Upper lobe of left lung (tissue), 6 donors: Measurements from ENCODE around the gene SWAP70. TPM values are rescaled to one million over a fixed set of nuclear protein-coding genes. Genes with fewer than 3 reads are reported as not detected.

Experiments used
- ATAC-seq, 2 donors: fragments of 200-7000 bp; cut with Tn5 transposase; one replicate each; pipeline ENCODE4 v1.9.1; 2022; ENCODE audit warnings: mild to moderate bottlenecking in 2 of 2, moderate library complexity in 2 of 2; ENCODE audit not compliant: low FRiP score in 2 of 2
- DNase-seq, 2 donors: peaks; one replicate each; pipeline ENCODE4 v3.0.0-alpha.2; 2019 to 2020
- H3K27ac ChIP-seq, 4 donors: fragments of 200-600 bp; sonication (generic); one replicate each; pipeline ENCODE4 v1.5.1; 2016 to 2019
- H3K27me3 ChIP-seq, 4 donors: fragments of 200-600 bp; sonication (generic); one replicate each; pipeline ENCODE4 v1.5.1; 2017 to 2019
- H3K36me3 ChIP-seq, 4 donors: fragments of 200-600 bp; sonication (generic); one replicate each; pipeline ENCODE4 v1.5.1; 2016 to 2019
- H3K4me1 ChIP-seq, 4 donors: fragments of 200-600 bp; sonication (generic); one replicate each; pipeline ENCODE4 v1.5.1; 2018 to 2019
- H3K4me3 ChIP-seq, 4 donors: fragments of 200-600 bp; sonication (generic); one replicate each; pipeline ENCODE4 v1.5.1; 2017 to 2019; ENCODE audit warnings: mild to moderate bottlenecking in 2 of 4, moderate library complexity in 1 of 4
- H3K9me3 ChIP-seq, 4 donors: fragments of 200-600 bp; sonication (generic); one replicate each; pipeline ENCODE4 v1.5.1; 2018 to 2019
- CTCF ChIP-seq, 6 experiments: fragments of 450-650 bp in 4 of 6; fragments of 200-600 bp in 2 of 6; sonication (generic) in 2 of 6; IDR thresholded peaks; one replicate each; pipeline ENCODE4 v1.5.1; 2016 to 2019; ENCODE audit warnings: antibody characterized with exemption in 6 of 6
- EP300 ChIP-seq, 4 donors: sonication (generic); formaldehyde crosslinking; IDR thresholded peaks; one replicate each; pipeline ENCODE4 v1.5.1; 2017; ENCODE audit warnings: antibody characterized with exemption in 4 of 4, control low read depth in 2 of 4
- POLR2A ChIP-seq, 4 donors: fragments of 450-650 bp; IDR thresholded peaks; one replicate each; pipeline ENCODE4 v1.5.1; 2016 to 2017; ENCODE audit warnings: antibody characterized with exemption in 4 of 4, mild to moderate bottlenecking in 2 of 4
- POLR2AphosphoS5 ChIP-seq, 2 donors: sonication (generic); formaldehyde crosslinking; IDR thresholded peaks; one replicate each; pipeline ENCODE4 v1.5.1; 2017; ENCODE audit warnings: antibody characterized with exemption in 2 of 2
- WGBS, 2 donors: methylation state at CpG; one replicate each; pipeline ENCODE4 v1.1.5; 2017 to 2018; 5-methylcytosine and 5-hydroxymethylcytosine counted together
- total RNA-seq, 6 donors: library from RNA; depleted of rRNA in 4 of 6; stranded (reverse); fragments of >200 nt in 4 of 6; gene quantifications; one replicate each; pipeline versions ENCODE4 v1.1.0 to v1.2.1, GENCODE V29; 2016 to 2021
- donor health status: DM: no; HTN: no; CAD: no; lungs with moderate emphysema.
- donor health status: DM: no; HTN: yes; CAD: no; lungs with severe emphysema.

The SWAP70 gene
- total RNA-seq, 6 donors from 2014 or later, result 31.4 to 80.4 (median 50.2) TPM

- ATAC-seq (no peak), DNase-seq (no peak)
- Histone ChIP-seq H3K36me3 (peaks cover 0 to 63% (median 26%) of the 10 kb centered on the region in 4 donors), H3K27me3 (no peaks in the 10 kb centered on the region), H3K27ac (peak overlapping the region in 2 of 4 donors; percentile 22 to 44), H3K4me1 (peaks cover 11 to 23% (median 19%) of the 10 kb centered on the region in 4 donors), H3K9me3 (no peaks in the 10 kb centered on the region), H3K4me3 (no peak overlapping the region)
- 65 to 87% methylated on average over 5 to 7 of the region's 7 CpGs for WGBS, 2 donors
- TF ChIP-seq EP300 (IDR thresholded peaks at IDR 0.05) (no peak), CTCF (IDR thresholded peaks at IDR 0.05) (no peak)
Observed at GRCh38 chr11:9745411-9746211, 81.7 kb downstream of the SWAP70 start.

GRCh38 chr11:9747229-9747628, 83.4 kb downstream of the SWAP70 start:
- no peak for TF ChIP-seq POLR2AphosphoS5 (IDR thresholded peaks at IDR 0.05)
- TF ChIP-seq EP300 (IDR thresholded peaks at IDR 0.05), result no peak
- no peak for TF ChIP-seq POLR2A (IDR thresholded peaks at IDR 0.05)
- no peak for TF ChIP-seq CTCF (IDR thresholded peaks at IDR 0.05)
- Histone ChIP-seq H3K36me3 (peaks cover 0 to 62% (median 19%) of the 10 kb centered on the region in 4 donors), H3K4me3 (no peak overlapping the region), H3K27me3 (no peaks in the 10 kb centered on the region), H3K4me1 (peaks cover 11 to 23% (median 19%) of the 10 kb centered on the region in 4 donors), H3K27ac (peak overlapping the region; percentile 42 to 77 (median 50)), H3K9me3 (no peaks in the 10 kb centered on the region)
- no peak for DNase-seq
- no peak for ATAC-seq
- WGBS, 2 donors, result 81 to 100% methylated on average over 1 of the region's 1 CpG

- Histone ChIP-seq H3K27me3 (no peaks in the 10 kb centered on the region), H3K4me3 (no peak overlapping the region), H3K9me3 (no peaks in the 10 kb centered on the region), H3K27ac (peak overlapping the region; percentile 42 to 77 (median 54)), H3K36me3 (peaks cover 0 to 60% (median 20%) of the 10 kb centered on the region in 4 donors), H3K4me1 (peaks cover 11 to 23% (median 19%) of the 10 kb centered on the region in 4 donors)
- WGBS, 2 donors, result 54 to 60% methylated on average over 5 of the region's 5 CpGs
- DNase-seq, result peak in 1 of 2 donors; percentile 79
- peak; percentile 57 to 78 for ATAC-seq
- TF ChIP-seq EP300 (IDR thresholded peaks at IDR 0.05), result no peak
- no peak for TF ChIP-seq POLR2A (IDR thresholded peaks at IDR 0.05)
- no peak for TF ChIP-seq POLR2AphosphoS5 (IDR thresholded peaks at IDR 0.05)
- no peak for TF ChIP-seq CTCF (IDR thresholded peaks at IDR 0.05)
Observed at GRCh38 chr11:9747828-9748227, 84.0 kb downstream of the SWAP70 start.

- Histone ChIP-seq H3K4me3 (no peak overlapping the region), H3K27me3 (no peaks in the 10 kb centered on the region), H3K9me3 (no peaks in the 10 kb centered on the region), H3K4me1 (peaks cover 11 to 23% (median 19%) of the 10 kb centered on the region in 4 donors), H3K27ac (peak overlapping the region; percentile 42 to 77 (median 54)), H3K36me3 (peaks cover 0 to 60% (median 20%) of the 10 kb centered on the region in 4 donors)
- ATAC-seq (peak; percentile 92 to 93), DNase-seq (peak in 1 of 2 donors; percentile 73)
- 42 to 46% methylated on average over 7 of the region's 7 CpGs for WGBS, 2 donors
- TF ChIP-seq POLR2AphosphoS5 (IDR thresholded peaks at IDR 0.05) (no peak), POLR2A (IDR thresholded peaks at IDR 0.05) (no peak), EP300 (IDR thresholded peaks at IDR 0.05) (no peak), CTCF (IDR thresholded peaks at IDR 0.05) (peak; percentile 54 to 82 (median 75))
Observed at GRCh38 chr11:9748361-9748970, 84.6 kb downstream of the SWAP70 start.
